Measurements from ENCODE around the gene TOM1.
A peak's percentile ranks its signal among the peaks of the same experiment; 100 is the strongest.

TOM1 gene

DNA sequence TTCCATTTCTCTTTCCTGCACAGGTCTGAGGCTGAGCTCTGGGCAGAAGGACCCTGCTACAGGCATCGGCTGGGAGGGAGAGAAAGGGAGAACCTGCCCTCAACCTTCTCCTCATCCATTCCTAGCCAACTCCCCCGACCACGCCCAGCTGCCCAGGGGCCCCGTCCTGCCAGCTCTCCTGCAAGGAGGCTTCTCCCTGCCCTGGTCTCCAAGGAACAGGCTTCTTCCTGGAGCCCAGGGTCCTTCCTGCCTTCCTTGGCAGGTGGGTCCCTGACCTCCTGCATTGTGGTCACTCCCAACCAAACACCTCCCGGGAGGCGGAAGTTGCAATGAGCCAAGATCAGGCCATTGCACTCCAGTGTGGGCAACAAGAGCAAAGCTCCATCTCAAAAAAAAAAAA lies 68.7 kb downstream of the TOM1 start:
- H3K9me3 Mint-ChIP-seq = no peaks in the 10 kb centered on the region

DNA sequence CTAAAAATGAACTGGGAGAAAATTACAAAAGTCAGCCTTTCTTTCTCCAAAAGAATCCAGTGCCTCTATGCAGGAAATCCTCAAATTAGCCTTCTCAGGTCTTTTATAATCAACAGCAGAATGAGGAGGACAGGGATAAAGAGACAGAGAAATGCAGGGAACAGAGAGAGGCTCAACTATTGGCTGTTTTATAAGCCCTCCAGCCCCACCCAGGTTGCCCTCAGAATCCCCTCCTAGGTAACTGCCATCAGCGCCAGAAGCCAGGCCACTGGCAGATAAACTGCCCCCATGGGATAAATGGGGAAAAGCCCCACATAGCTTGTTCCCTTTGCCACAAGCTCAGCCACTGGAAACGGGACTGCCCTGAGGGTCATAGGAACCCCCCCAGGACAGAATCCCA lies 70.3 kb downstream of the TOM1 start:
- Mint-ChIP-seq H3K36me3 (ENCODE audit: low read depth) (no peaks in the 10 kb centered on the region), H3K4me1 (peaks cover 33% of the 10 kb centered on the region), H3K4me3 (no peak overlapping the region), H3K27ac (no peak overlapping the region), H3K9me3 (no peaks in the 10 kb centered on the region), H3K27me3 (ENCODE audit: low read depth, poor library complexity) (peaks cover 20% of the 10 kb centered on the region)
- TF ChIP-seq, protein P1, sequence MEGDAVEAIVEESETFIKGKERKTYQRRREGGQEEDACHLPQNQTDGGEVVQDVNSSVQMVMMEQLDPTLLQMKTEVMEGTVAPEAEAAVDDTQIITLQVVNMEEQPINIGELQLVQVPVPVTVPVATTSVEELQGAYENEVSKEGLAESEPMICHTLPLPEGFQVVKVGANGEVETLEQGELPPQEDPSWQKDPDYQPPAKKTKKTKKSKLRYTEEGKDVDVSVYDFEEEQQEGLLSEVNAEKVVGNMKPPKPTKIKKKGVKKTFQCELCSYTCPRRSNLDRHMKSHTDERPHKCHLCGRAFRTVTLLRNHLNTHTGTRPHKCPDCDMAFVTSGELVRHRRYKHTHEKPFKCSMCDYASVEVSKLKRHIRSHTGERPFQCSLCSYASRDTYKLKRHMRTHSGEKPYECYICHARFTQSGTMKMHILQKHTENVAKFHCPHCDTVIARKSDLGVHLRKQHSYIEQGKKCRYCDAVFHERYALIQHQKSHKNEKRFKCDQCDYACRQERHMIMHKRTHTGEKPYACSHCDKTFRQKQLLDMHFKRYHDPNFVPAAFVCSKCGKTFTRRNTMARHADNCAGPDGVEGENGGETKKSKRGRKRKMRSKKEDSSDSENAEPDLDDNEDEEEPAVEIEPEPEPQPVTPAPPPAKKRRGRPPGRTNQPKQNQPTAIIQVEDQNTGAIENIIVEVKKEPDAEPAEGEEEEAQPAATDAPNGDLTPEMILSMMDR (IDR thresholded peaks at IDR 0.05) = no peak
- no peak for DNase-seq

More for the DNA sequence above, 68.7 kb downstream of the TOM1 start:
- no peak for DNase-seq
- TF ChIP-seq, protein P1 (IDR thresholded peaks at IDR 0.05) = no peak
- Mint-ChIP-seq H3K4me3 (no peak overlapping the region), H3K27me3 (ENCODE audit: low read depth, poor library complexity) (peaks cover 24% of the 10 kb centered on the region), H3K4me1 (peaks cover 27% of the 10 kb centered on the region), H3K27ac (no peak overlapping the region), H3K36me3 (ENCODE audit: low read depth) (no peaks in the 10 kb centered on the region)

DNA sequence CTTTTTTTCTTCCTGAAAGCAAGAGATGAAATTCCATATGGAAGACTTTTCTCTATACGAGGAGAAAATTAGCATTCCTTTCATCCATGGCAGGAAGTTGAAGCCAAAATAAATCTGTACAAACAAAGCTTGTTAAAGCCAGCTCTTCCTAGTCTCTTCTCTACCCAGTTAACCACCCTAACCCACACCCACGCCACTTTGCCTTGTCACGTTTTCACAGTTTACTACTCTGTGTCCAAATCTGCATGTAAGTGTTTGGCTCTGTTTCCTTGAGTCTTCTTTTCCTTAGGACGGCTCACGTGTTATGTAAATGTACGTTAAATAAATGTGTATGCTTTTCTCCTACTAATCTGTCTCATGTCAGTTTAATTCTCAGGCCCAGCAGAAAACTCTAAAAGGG lies 74.1 kb downstream of the TOM1 start:
- Mint-ChIP-seq H3K27me3 (ENCODE audit: low read depth, poor library complexity) (peaks cover 14% of the 10 kb centered on the region), H3K36me3 (ENCODE audit: low read depth) (no peaks in the 10 kb centered on the region), H3K9me3 (no peaks in the 10 kb centered on the region), H3K27ac (no peak overlapping the region), H3K4me1 (peaks cover 59% of the 10 kb centered on the region), H3K4me3 (no peak overlapping the region)
- TF ChIP-seq, protein P1 (IDR thresholded peaks at IDR 0.05) = no peak
- DNase-seq = no peak

DNA sequence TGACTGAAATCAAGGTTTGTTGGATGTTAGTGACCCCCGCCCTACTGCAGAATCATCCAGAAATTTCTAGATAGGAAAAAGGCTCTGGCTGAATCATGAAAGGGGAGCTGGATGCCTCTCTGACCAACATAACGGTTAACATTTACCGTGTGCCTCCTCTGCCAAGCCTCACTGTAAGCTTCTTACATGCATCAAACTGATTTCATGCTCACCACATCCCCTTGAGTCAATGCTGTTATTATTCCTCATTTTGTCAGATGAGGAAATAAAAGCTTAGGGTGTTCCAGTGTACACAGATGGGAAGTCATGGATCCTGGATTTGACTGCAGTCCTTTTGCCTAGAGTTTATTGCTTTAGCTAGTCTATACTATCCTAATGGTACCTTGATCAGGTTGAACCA lies 75.3 kb downstream of the TOM1 start:
- Mint-ChIP-seq H3K4me1 (peaks cover 60% of the 10 kb centered on the region), H3K36me3 (ENCODE audit: low read depth) (no peaks in the 10 kb centered on the region), H3K27ac (no peak overlapping the region)

DNA sequence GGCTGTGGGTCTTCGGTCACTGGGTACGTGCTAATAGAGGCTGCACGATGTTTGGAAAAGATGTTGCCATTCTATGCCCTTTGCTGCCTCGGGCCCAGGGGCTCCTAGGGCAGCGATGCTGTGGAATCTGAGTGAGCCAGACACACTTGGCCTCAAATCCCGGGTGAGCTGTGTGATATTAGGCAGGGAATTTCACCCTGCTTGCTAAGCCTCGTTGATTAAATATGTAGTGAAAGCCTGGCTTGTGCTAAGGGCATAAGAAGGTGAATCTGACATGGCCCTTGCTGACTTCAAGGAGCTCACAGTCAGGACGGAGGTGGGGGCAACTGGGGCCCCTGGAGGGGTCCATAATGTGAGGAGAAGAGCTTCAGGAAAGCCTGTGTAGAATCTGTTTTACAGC lies 75.8 kb downstream of the TOM1 start:
- no peak overlapping the region for H3K27ac Mint-ChIP-seq
- no peaks in the 10 kb centered on the region for H3K36me3 Mint-ChIP-seq (ENCODE audit: low read depth)
- peaks cover 63% of the 10 kb centered on the region for H3K4me1 Mint-ChIP-seq
- TF ChIP-seq, protein P1 (IDR thresholded peaks at IDR 0.05) = no peak
- H3K27me3 Mint-ChIP-seq (ENCODE audit: low read depth, poor library complexity) = peaks cover 13% of the 10 kb centered on the region
- H3K4me3 Mint-ChIP-seq = no peak overlapping the region
- no peak for DNase-seq
- no peaks in the 10 kb centered on the region for H3K9me3 Mint-ChIP-seq

More for the DNA sequence above, 75.3 kb downstream of the TOM1 start:
- Mint-ChIP-seq H3K9me3 (no peaks in the 10 kb centered on the region), H3K27me3 (ENCODE audit: low read depth, poor library complexity) (peaks cover 14% of the 10 kb centered on the region), H3K4me3 (no peak overlapping the region)
- TF ChIP-seq, protein P1 (IDR thresholded peaks at IDR 0.05) = no peak
- no peak for DNase-seq

DNA sequence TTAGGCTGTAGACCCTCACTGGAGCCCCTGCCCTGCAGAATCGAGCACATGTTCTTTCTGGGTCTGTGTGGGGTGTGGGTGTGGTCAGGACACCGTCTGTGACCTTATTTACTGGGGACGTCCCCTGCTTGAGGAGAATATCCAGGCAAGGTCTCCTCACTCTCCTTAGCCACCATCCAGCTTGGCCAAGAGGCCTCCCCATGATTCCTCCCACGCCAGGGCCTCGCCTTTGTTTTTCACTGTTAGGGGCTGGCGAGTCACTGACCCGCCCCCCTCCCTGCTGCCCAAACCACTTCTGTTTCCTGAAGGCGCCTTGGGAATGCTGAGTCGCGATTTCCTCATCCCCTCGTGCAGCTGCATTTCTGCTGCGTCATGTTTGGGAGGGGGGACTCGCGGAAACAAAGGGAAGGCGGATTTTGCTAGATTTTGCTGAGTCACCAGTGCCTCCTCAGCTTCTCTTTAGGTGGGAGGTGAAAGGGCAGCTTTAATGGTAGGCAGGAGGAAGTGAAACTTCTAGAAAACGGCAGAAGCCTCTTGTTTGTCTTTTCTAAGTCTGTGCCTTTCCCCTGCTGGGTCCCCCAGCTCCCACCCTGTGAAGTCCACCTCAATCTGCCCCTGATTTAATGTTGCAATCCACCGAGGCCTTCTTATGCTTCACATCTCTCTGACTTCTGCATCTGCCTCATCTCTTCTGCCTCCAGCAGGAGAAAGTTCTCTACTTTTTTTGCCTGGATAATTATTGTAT lies 77.2 kb downstream of the TOM1 start:
- TF ChIP-seq, protein P1 (IDR thresholded peaks at IDR 0.05) = no peak
- Mint-ChIP-seq H3K4me3 (peak overlapping the region; percentile 28), H3K4me1 (peaks cover 69% of the 10 kb centered on the region), H3K9me3 (no peaks in the 10 kb centered on the region), H3K27ac (peak overlapping the region; percentile 94), H3K36me3 (ENCODE audit: low read depth) (no peaks in the 10 kb centered on the region), H3K27me3 (ENCODE audit: low read depth, poor library complexity) (peaks cover 18% of the 10 kb centered on the region)
- peak; percentile 81 for DNase-seq
